Measurements from ENCODE around the gene CX3CL1.
"Not testable (repeated sequence)": the region's sequence is repeated elsewhere in the genome, so short reads cannot be mapped to it uniquely, and the experiment has no call there.

CX3CL1 gene

GRCh38 chr16:57357330-57358085 lies 14.8 kb upstream of the CX3CL1 start:
- in situ Hi-C loops (cut with MboI; ENCODE audit: low sequenced_read_pairs): no loop called here

- in situ Hi-C loops (cut with MboI; ENCODE audit: low sequenced_read_pairs): no loop called here
Observed at GRCh38 chr16:57358086-57358420, 14.2 kb upstream of the CX3CL1 start.

DNA sequence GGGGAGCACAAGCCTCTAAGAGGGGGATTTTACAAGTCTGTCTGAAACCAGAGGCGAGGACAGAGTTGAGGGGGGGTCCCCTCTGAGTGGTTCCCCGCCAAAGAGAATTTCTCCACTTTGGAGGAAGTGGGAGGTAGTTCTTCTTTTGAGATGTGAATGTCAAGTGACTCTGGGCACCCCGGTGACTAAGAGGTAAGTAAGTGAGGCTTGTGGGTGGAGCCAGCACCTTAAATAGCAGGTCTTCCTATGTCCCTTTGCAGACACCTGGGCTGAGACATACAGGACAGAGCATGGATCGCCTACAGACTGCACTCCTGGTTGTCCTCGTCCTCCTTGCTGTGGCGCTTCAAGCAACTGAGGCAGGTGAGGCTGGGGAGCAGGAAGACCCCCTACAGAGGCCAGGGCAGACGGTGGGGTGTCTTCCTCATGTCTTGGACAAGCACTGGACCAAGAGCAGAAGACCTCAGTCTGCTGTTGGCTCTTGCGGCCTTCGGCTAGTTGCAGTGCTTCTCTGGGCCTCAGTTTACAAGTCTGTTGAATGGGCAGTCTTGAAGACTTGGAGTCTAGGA lies 13.7 kb upstream of the CX3CL1 start, which contains the start of gene CCL22:
TSS of gene CCL22 (plus strand) at position 257 of the 569 bp plus-strand sequence. CDS start at position 291, 34 bp downstream.
- in situ Hi-C loops (cut with MboI; ENCODE audit: low sequenced_read_pairs): no loop called here

- in situ Hi-C loops (cut with MboI; ENCODE audit: low sequenced_read_pairs): no loop called here
Observed at GRCh38 chr16:57360321-57360935, 11.9 kb upstream of the CX3CL1 start.

DNA sequence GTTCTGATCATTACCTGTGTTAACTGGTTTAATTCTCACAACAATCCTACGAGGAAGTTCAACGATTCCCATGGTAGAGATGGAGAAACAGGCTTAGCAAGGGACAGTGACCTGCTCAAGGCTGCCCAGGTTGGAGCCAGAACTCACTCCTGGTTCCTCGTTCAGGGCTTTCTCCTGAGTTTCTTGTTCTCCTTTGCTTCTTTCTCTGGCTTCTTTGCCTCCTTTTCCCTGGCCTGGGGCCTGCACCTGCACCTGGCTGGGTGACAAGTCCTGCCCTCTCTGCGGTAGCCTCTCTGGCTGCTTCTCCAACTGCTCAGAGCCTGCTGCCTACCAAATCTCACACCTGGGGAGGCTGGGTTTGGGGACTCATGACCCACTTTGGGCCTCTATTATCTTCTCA lies 10.9 kb upstream of the CX3CL1 start:
- in situ Hi-C loops (cut with MboI; ENCODE audit: low sequenced_read_pairs): no loop called here

DNA sequence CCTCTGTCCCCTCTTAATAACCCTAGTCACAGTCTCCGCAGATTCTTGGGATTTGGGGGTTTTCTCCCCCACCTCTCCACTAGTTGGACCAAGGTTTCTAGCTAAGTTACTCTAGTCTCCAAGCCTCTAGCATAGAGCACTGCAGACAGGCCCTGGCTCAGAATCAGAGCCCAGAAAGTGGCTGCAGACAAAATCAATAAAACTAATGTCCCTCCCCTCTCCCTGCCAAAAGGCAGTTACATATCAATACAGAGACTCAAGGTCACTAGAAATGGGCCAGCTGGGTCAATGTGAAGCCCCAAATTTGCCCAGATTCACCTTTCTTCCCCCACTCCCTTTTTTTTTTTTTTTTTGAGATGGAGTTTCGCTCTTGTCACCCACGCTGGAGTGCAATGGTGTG lies 8.1 kb upstream of the CX3CL1 start:
- in situ Hi-C loops (cut with MboI; ENCODE audit: low sequenced_read_pairs): no loop called here

GRCh38 chr16:57366544-57367040 lies 5.7 kb upstream of the CX3CL1 start:
- in situ Hi-C loops (cut with MboI; ENCODE audit: low sequenced_read_pairs): no loop called here

- in situ Hi-C loops (cut with MboI; ENCODE audit: low sequenced_read_pairs): no loop called here
Observed at GRCh38 chr16:57367116-57367752, 5.1 kb upstream of the CX3CL1 start.

DNA sequence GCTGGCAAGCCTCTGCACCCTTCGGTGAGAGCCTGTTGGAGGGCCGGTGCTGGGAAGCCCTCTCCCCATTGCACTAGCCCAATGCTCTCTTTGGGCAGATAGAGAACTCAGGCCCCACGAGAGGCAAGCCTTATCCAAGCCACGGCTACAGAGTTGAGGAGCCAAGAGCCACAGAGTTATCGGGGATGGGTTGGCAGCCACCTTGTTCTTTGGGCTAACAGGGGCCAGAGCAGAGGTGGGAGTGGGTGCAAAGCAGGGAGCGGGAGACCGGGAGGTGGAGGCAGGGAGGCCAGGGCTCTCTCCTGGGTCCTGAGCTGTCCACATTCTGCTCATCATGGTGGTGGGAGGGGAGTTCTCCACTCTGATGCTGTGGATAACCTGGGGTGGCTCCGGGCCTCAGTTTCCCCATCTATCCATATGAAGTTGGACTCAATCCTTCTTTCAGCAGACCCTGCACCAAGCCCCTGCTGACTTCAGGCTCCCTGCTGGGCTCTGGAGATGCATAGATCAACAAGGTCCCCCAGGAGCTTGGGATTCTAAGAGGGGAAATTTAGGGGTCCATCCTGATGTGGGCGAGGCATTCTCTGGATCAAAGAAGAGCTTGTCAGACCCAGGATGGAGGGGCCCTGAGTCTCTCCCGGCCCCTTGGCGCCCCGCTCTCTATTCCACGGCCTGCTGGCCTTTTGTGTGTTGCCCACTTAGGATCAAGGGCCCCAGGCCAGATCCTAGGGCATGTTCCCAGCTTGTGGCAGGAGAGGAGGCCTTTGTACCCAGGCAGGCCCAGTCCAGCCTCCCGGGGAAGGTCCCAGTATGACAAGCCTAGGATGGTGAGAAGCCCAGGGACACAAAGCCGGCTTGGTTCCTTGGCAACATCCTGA lies 557 bp upstream of the CX3CL1 start:
- in situ Hi-C loops (cut with MboI; ENCODE audit: low sequenced_read_pairs): no loop called here

DNA sequence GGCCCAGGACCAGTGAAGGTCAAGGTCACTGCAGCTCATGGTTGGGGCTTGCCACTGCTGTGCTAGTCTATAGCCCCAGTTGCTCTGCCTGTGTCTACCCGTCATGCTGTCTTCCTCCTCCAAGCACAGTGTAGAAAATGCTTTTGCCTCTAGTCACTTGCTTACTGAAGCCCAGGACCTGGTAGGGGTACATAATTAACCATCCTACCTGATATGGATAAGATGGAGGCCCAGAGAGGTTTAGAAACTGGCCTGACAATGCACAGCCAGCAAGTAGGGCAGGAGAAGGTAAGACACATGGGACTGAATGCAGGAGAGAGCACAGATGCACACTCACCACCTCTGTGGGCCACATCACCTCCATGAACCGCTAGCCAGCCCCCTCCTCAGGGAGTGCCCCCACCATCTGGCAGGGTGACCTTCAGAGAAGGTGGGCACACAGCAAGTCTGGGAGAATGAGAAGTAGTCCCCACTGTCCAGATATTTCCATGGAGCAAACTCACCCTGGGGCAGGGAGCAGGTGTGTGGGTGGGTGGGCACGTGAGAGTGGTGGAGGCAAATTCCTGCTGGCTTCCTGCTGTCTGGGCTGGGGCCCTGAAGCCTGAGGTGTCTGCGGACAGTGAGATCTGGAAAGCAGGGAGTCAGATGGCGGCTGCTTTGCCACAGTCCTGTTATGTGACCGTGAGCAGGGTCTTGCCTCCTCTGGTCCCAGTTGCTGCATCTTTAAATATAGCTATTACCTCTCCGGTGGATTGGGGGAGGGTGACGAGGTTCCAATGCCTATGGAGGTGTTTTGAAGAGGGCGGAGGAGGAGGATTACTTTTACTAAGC lies 1.0 kb downstream of the CX3CL1 start:
- in situ Hi-C loops (cut with MboI; ENCODE audit: low sequenced_read_pairs): no loop called here

GRCh38 chr16:57374067-57374534 lies 1.8 kb downstream of the CX3CL1 start:
- in situ Hi-C loops (cut with MboI; ENCODE audit: low sequenced_read_pairs): no loop called here

DNA sequence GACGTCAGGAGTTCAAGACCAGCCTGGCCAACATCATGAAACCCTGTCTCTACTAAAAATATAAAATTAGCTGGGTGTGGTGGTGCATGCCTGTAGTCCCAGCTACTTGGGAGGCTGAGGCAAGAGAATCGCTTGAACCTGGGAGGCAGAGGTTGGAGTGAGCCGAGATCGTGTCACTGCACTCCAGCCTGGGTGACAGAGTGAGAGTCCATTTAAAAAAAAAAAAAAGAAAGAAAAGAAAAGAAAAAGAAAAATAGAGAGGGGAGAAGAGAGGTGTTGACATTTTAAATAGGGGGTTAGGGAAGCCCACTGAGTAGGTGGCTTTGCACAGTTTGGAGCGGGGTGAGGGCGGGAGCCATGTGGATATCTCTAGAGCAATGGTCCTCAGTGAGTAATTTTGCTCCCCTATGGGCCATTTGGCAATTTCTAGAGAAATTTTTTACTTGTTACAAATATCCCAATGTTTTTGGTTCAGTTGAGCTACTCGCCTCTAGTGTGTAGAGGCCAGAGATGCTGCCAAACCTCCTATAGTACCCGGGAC lies 2.7 kb downstream of the CX3CL1 start:
- in situ Hi-C loops (cut with MboI; ENCODE audit: low sequenced_read_pairs): not testable (repeated sequence)

DNA sequence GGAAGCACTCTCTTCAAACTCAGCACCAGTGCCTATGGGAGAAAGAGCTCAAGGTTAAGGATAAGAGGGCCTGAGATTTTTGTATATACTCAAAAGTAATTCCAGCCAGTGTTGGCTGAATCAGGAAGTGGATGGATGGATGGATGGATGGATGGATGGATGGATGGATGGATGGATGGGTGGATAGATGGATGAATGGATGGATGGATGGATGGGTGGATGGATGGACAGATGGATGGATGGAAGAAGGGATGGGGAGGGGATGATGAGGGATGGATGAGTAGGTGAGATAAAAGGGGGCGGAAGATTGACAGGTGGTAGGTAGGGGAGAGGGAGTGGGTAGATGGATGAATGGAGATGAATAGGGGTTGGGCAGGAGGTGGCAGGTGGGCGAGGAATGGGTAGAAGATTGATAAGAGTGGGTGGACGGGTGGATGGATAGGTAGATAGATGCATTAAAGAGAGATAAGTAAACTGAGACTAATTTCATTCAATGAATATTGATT lies 4.1 kb downstream of the CX3CL1 start:
- in situ Hi-C loops (cut with MboI; ENCODE audit: low sequenced_read_pairs): no loop called here

GRCh38 chr16:57377080-57377841 lies 5.0 kb downstream of the CX3CL1 start:
- in situ Hi-C loops (cut with MboI; ENCODE audit: low sequenced_read_pairs): no loop called here

GRCh38 chr16:57379579-57379978 lies 7.3 kb downstream of the CX3CL1 start:
- in situ Hi-C loops (cut with MboI; ENCODE audit: low sequenced_read_pairs): no loop called here

DNA sequence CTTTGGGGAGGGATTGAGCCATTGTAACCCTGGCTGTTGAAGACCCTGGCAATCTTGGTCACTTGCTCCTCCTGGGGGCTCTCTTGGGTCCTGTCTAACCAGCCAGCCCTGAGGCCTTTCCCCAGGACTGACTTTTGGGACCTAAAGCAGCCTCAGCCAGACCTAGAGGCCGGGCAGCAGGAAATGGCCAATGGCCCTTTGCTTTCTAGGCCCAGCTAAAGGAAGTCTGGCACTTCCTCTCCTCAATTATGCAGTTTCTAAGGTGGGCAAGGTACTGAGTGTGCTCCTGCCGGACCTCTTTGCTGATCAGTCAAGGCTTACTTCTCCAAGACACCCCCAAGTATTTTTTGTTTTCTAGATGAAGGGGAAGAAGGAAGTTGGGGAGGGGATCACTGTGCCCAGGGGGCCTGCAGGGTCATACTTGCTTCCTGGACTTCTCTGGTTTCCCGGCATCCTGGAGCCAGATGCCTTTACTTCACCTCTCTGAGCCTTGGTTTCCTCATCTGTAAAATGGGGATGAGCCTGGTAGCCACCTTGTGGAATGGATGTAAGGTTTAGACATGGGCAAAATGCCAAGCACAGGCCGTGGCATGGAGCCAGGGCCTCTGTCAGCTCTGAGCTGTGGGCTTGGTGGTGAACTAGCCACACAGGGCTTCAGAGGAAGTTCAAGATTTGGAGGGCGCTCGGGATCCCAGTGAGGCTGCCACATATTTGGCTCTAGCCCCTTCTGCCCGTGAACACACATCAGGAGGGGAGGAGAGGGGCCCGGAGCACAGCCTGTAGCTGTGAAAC lies 8.6 kb downstream of the CX3CL1 start:
- in situ Hi-C loops (cut with MboI; ENCODE audit: low sequenced_read_pairs): no loop called here

DNA sequence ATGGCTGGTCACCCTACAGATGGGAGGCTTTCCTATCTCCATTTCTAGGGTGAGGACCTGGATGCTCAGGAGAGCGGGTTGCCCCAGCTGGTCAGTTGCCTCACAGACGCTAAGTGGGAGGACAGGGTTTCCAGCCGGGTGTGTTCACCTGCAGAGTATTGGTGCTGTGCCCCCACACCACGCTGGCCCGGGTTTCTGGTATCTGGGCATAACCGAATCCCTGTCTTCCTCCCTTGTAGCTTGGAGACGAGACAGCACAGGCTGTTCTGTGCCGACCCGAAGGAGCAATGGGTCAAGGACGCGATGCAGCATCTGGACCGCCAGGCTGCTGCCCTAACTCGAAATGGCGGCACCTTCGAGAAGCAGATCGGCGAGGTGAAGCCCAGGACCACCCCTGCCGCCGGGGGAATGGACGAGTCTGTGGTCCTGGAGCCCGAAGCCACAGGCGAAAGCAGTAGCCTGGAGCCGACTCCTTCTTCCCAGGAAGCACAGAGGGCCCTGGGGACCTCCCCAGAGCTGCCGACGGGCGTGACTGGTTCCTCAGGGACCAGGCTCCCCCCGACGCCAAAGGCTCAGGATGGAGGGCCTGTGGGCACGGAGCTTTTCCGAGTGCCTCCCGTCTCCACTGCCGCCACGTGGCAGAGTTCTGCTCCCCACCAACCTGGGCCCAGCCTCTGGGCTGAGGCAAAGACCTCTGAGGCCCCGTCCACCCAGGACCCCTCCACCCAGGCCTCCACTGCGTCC lies 9.7 kb downstream of the CX3CL1 start:
- in situ Hi-C loops (cut with MboI; ENCODE audit: low sequenced_read_pairs): no loop called here

Data from HL-60/S4 (cell line).